ENCODE results near the gene IGFL3. TPM values are rescaled to one million over a fixed set of nuclear protein-coding genes. Genes with fewer than 3 reads are reported as not detected.

IGFL3 gene
- total RNA-seq, 1 experiment from 2014 or later, result not detected

GRCh38 chr19:46082728-46083050 is 41.8 kb downstream of the IGFL3 start:
- POLR2A ChIA-PET, result interaction anchor here (0.6 to 3.0 kb wide), 16 partner anchors 12 to 391 kb away, joined by 3 to 28 read pairs (median 4); partner anchors contain the start of gene SNRPD2
- Mint-ChIP-seq H3K4me3 (ENCODE audit: unreplicated experiment) (no peak overlapping the region), H3K9me3 (ENCODE audit: unreplicated experiment) (peaks cover under 1% of the 10 kb centered on the region), H3K27ac (ENCODE audit: low read depth, unreplicated experiment) (no peak overlapping the region), H3K4me1 (ENCODE audit: insufficient read depth, unreplicated experiment) (peaks cover 22% of the 10 kb centered on the region), H3K27me3 (ENCODE audit: insufficient read depth, unreplicated experiment) (no peaks in the 10 kb centered on the region), H3K36me3 (ENCODE audit: insufficient read depth, unreplicated experiment) (peaks cover 6% of the 10 kb centered on the region)
- no peak for TF ChIP-seq CTCF (IDR thresholded peaks at IDR 0.05; ENCODE audit: unreplicated experiment)
- intact Hi-C loops (cut with micrococcal nuclease), result loop anchor here (1.0 to 2.0 kb wide), 4 partner anchors 98 to 183 kb away; no protein-coding TSS in a partner anchor
- CTCF ChIA-PET, result interaction anchor here (0.6 to 7.2 kb wide), 28 partner anchors 10 to 431 kb away, joined by 3 to 265 read pairs (median 5); partner anchors contain the start of genes IGFL2 and IGFL3
- BruUV-seq (replicated peaks), result no TSS peak
- no peak for DNase-seq (ENCODE audit: unreplicated experiment)

GRCh38 chr19:46081928-46082727 is 42.4 kb downstream of the IGFL3 start:
- Mint-ChIP-seq H3K4me3 (ENCODE audit: unreplicated experiment) (no peak overlapping the region), H3K9me3 (ENCODE audit: unreplicated experiment) (no peaks in the 10 kb centered on the region), H3K36me3 (ENCODE audit: insufficient read depth, unreplicated experiment) (peaks cover 6% of the 10 kb centered on the region), H3K27me3 (ENCODE audit: insufficient read depth, unreplicated experiment) (no peaks in the 10 kb centered on the region), H3K4me1 (ENCODE audit: insufficient read depth, unreplicated experiment) (peaks cover 28% of the 10 kb centered on the region), H3K27ac (ENCODE audit: low read depth, unreplicated experiment) (no peak overlapping the region)
- ChIA-PET POLR2A (interaction anchor here (0.6 to 3.0 kb wide), 16 partner anchors 12 to 390 kb away, joined by 3 to 28 read pairs (median 4); partner anchors contain the start of gene SNRPD2), CTCF (interaction anchor here (0.6 to 7.2 kb wide), 31 partner anchors 11 to 432 kb away, joined by 3 to 265 read pairs (median 6); partner anchors contain the start of genes IGFL2 and IGFL3)
- peak; percentile 79 for DNase-seq (ENCODE audit: unreplicated experiment)
- intact Hi-C loops (cut with micrococcal nuclease), result loop anchor here (1.0 to 2.0 kb wide), 4 partner anchors 99 to 183 kb away; no protein-coding TSS in a partner anchor
- peak; percentile 77 for TF ChIP-seq CTCF (IDR thresholded peaks at IDR 0.05; ENCODE audit: unreplicated experiment)
- no TSS peak for BruUV-seq (replicated peaks)

GRCh38 chr19:46080561-46080960 is 43.9 kb downstream of the IGFL3 start:
- H3K4me3 Mint-ChIP-seq (ENCODE audit: unreplicated experiment), result no peak overlapping the region
- ChIA-PET CTCF (interaction anchor here (0.9 to 7.2 kb wide), 12 partner anchors 25 to 315 kb away, joined by 3 to 265 read pairs (median 14); partner anchors contain the start of gene PGLYRP1), POLR2A (interaction anchor here (0.6 to 3.0 kb wide), 8 partner anchors 52 to 190 kb away, joined by 4 to 28 read pairs (median 5); no protein-coding TSS in a partner anchor)
- peaks cover 14% of the 10 kb centered on the region for H3K27me3 Mint-ChIP-seq (ENCODE audit: insufficient read depth, unreplicated experiment)
- peaks cover 6% of the 10 kb centered on the region for H3K36me3 Mint-ChIP-seq (ENCODE audit: insufficient read depth, unreplicated experiment)
- peaks cover 34% of the 10 kb centered on the region for H3K4me1 Mint-ChIP-seq (ENCODE audit: insufficient read depth, unreplicated experiment)
- BruUV-seq (replicated peaks), result no TSS peak
- peak; percentile 79 for DNase-seq (ENCODE audit: unreplicated experiment)
- intact Hi-C loops (cut with micrococcal nuclease), result no loop called here
- no peak for TF ChIP-seq CTCF (IDR thresholded peaks at IDR 0.05; ENCODE audit: unreplicated experiment)
- no peaks in the 10 kb centered on the region for H3K9me3 Mint-ChIP-seq (ENCODE audit: unreplicated experiment)
- peak overlapping the region; percentile 13 for H3K27ac Mint-ChIP-seq (ENCODE audit: low read depth, unreplicated experiment)

- DNase-seq (ENCODE audit: unreplicated experiment), result no peak
- POLR2A ChIA-PET, result interaction anchor here (0.6 to 1.7 kb wide), 6 partner anchors 42 to 185 kb away, joined by 3 to 6 read pairs (median 4); no protein-coding TSS in a partner anchor
- Mint-ChIP-seq H3K4me1 (ENCODE audit: insufficient read depth, unreplicated experiment) (peaks cover 34% of the 10 kb centered on the region), H3K4me3 (ENCODE audit: unreplicated experiment) (no peak overlapping the region), H3K27ac (ENCODE audit: low read depth, unreplicated experiment) (no peak overlapping the region), H3K9me3 (ENCODE audit: unreplicated experiment) (no peaks in the 10 kb centered on the region), H3K36me3 (ENCODE audit: insufficient read depth, unreplicated experiment) (peaks cover 6% of the 10 kb centered on the region), H3K27me3 (ENCODE audit: insufficient read depth, unreplicated experiment) (peaks cover 15% of the 10 kb centered on the region)
- BruUV-seq (replicated peaks), result no TSS peak
- TF ChIP-seq CTCF (IDR thresholded peaks at IDR 0.05; ENCODE audit: unreplicated experiment), result no peak
- CTCF ChIA-PET, result interaction anchor here (0.5 to 7.2 kb wide), 19 partner anchors 9 to 460 kb away, joined by 3 to 265 read pairs (median 4); partner anchors contain the start of gene PGLYRP1
- intact Hi-C loops (cut with micrococcal nuclease), result no loop called here
Measured at GRCh38 chr19:46079576-46079975, 44.9 kb downstream of the IGFL3 start.

All from MCF 10A (cell line).